ENCODE measurements around the gene WHAMM.

The WHAMM gene

GRCh38 chr15:82823049-82823448 is 13.6 kb downstream of the WHAMM start:
- DNase-seq (ENCODE audit: low spot score), result no peak
- in situ Hi-C loops (cut with MboI; ENCODE audit: low pct_unique_long_range_greater_than_20kb, low sequenced_read_pairs, unreplicated experiment), result no loop called here
- TF ChIP-seq CTCF (IDR thresholded peaks at IDR 0.05; ENCODE audit: extremely low read depth, insufficient read depth, missing control alignments), result no peak

GRCh38 chr15:82828075-82828474 is 18.6 kb downstream of the WHAMM start:
- in situ Hi-C loops (cut with MboI; ENCODE audit: low pct_unique_long_range_greater_than_20kb, low sequenced_read_pairs, unreplicated experiment), result loop anchor here (25.0 kb wide), 1 partner anchor 291 kb away; the partner anchor contains the start of gene RPS17
- no peak for DNase-seq (ENCODE audit: low spot score)
- TF ChIP-seq CTCF (IDR thresholded peaks at IDR 0.05; ENCODE audit: extremely low read depth, insufficient read depth, missing control alignments), result no peak

GRCh38 chr15:82829234-82829633 is 19.8 kb downstream of the WHAMM start:
- in situ Hi-C loops (cut with MboI; ENCODE audit: low pct_unique_long_range_greater_than_20kb, low sequenced_read_pairs, unreplicated experiment), result loop anchor here (25.0 kb wide), 1 partner anchor 292 kb away; the partner anchor contains the start of gene RPS17
- TF ChIP-seq CTCF (IDR thresholded peaks at IDR 0.05; ENCODE audit: extremely low read depth, insufficient read depth, missing control alignments), result no peak
- no peak for DNase-seq (ENCODE audit: low spot score)

GRCh38 chr15:82830427-82831173 is 21.2 kb downstream of the WHAMM start:
- in situ Hi-C loops (cut with MboI; ENCODE audit: low pct_unique_long_range_greater_than_20kb, low sequenced_read_pairs, unreplicated experiment), result loop anchor here (25.0 kb wide), 1 partner anchor 293 kb away; the partner anchor contains the start of gene RPS17
- DNase-seq (ENCODE audit: low spot score), result peak; percentile 3
- no peak for TF ChIP-seq CTCF (IDR thresholded peaks at IDR 0.05; ENCODE audit: extremely low read depth, insufficient read depth, missing control alignments)

GRCh38 chr15:82831894-82832600 is 22.6 kb downstream of the WHAMM start:
- TF ChIP-seq CTCF (IDR thresholded peaks at IDR 0.05; ENCODE audit: extremely low read depth, insufficient read depth, missing control alignments), result no peak
- peak; percentile 5 for DNase-seq (ENCODE audit: low spot score)
- in situ Hi-C loops (cut with MboI; ENCODE audit: low pct_unique_long_range_greater_than_20kb, low sequenced_read_pairs, unreplicated experiment), result loop anchor here (25.0 kb wide), 1 partner anchor 295 kb away; the partner anchor contains the start of gene RPS17

GRCh38 chr15:82832601-82833361 is 23.4 kb downstream of the WHAMM start:
- peak; percentile 81 for DNase-seq (ENCODE audit: low spot score)
- in situ Hi-C loops (cut with MboI; ENCODE audit: low pct_unique_long_range_greater_than_20kb, low sequenced_read_pairs, unreplicated experiment), result loop anchor here (25.0 kb wide), 1 partner anchor 295 kb away; the partner anchor contains the start of gene RPS17
- TF ChIP-seq CTCF (IDR thresholded peaks at IDR 0.05; ENCODE audit: extremely low read depth, insufficient read depth, missing control alignments), result no peak
